Lung (tissue), 12 donors: Measurements from ENCODE around the gene MRPL37. TPM values are rescaled to one million over a fixed set of nuclear protein-coding genes. Genes with fewer than 3 reads are reported as not detected.

ENCODE experiments used
- ATAC-seq: fragments of 200-7000 bp; cut with Tn5 transposase; one replicate; pipeline ENCODE4 v1.9.1; 2020; ENCODE audit warnings: moderate number of reproducible peaks; ENCODE audit not compliant: insufficient read depth, low FRiP score
- DNase-seq, 3 donors: peaks; one replicate each; pipeline ENCODE4 v3.0.0-alpha.2; 2013 to 2017
- H3K27ac ChIP-seq, 2 donors: one replicate each; pipeline ENCODE4 v1.5.1; 2013; ENCODE audit warnings: mild to moderate bottlenecking in 2 of 2, moderate library complexity in 2 of 2, control low read depth in 1 of 2, inconsistent platforms in 1 of 2, low read depth in 1 of 2, low read length in 1 of 2
- H3K27me3 ChIP-seq, 3 donors: one replicate each; pipeline ENCODE4 v1.5.1; 2013; ENCODE audit warnings: low read length in 2 of 3; ENCODE audit not compliant: control insufficient read depth in 3 of 3, insufficient read depth in 3 of 3
- H3K36me3 ChIP-seq, 4 donors: one replicate each; pipeline ENCODE4 v1.5.1; 2013; ENCODE audit warnings: low read length in 4 of 4, mild to moderate bottlenecking in 1 of 4, moderate library complexity in 1 of 4; ENCODE audit not compliant: control insufficient read depth in 4 of 4, insufficient read depth in 4 of 4
- H3K4me1 ChIP-seq, 5 donors: one replicate each; pipeline ENCODE4 v1.5.1; 2013; ENCODE audit warnings: low read length in 5 of 5, mild to moderate bottlenecking in 2 of 5, moderate library complexity in 1 of 5; ENCODE audit not compliant: control insufficient read depth in 5 of 5, insufficient read depth in 5 of 5
- H3K4me3 ChIP-seq: one replicate; pipeline ENCODE4 v1.5.1; 2013; ENCODE audit warnings: mild to moderate bottlenecking, control low read depth, moderate library complexity
- H3K9ac ChIP-seq, 2 donors: one replicate each; pipeline ENCODE4 v1.5.1; 2013; ENCODE audit warnings: low read length in 2 of 2, control low read depth in 1 of 2; ENCODE audit not compliant: insufficient read depth in 1 of 2
- H3K9me3 ChIP-seq, 4 donors: one replicate each; pipeline ENCODE4 v1.5.1; 2013; ENCODE audit warnings: low read length in 3 of 4, mild to moderate bottlenecking in 1 of 4, moderate library complexity in 1 of 4; ENCODE audit not compliant: control insufficient read depth in 4 of 4, insufficient read depth in 3 of 4
- CTCF ChIP-seq: IDR thresholded peaks from 2 replicates; pipeline ENCODE4 v1.5.1; 2012; ENCODE audit warnings: mild to moderate bottlenecking; ENCODE audit errors: control extremely low read depth, extremely low read depth
- WGBS, 2 donors: extraction: QIAGEN DNeasy Blood & Tissue Kit; methylation state at CpG; one replicate each; pipeline ENCODE4 v1.1.7; 2013; 5-methylcytosine and 5-hydroxymethylcytosine counted together
- polyA plus RNA-seq, 2 donors: library from polyadenylated mRNA; stranded (reverse); fragments of 200-250 nt; gene quantifications; one replicate each; pipeline ENCODE4 v1.2.1, GENCODE V29; 2013
- total RNA-seq, 2 donors: library from RNA; depleted of rRNA in 1 of 2; stranded (reverse); fragments of >200 nt in 1 of 2; gene quantifications; one replicate each; pipeline ENCODE4 v1.2.1, GENCODE V29; 2014 to 2021
- donor health status: control.
- donor health status: control.
- donor health status: Bipolar disorder and iron deficiency.
- donor health status: healthy.
- donor health status: DM: yes; HTN: yes; CAD: no.

Gene MRPL37
- total and polyA plus RNA-seq, 4 donors, result 23.9 to 68.5 (median 39.7) TPM

- WGBS, 2 donors, result 89 to 94% methylated on average over 9 of the region's 9 CpGs
- ATAC-seq (no peak), DNase-seq (no peak)
- Histone ChIP-seq H3K36me3 (no peaks in the 10 kb centered on the region), H3K9me3 (no peaks in the 10 kb centered on the region), H3K4me3 (no peak overlapping the region), H3K27me3 (no peaks in the 10 kb centered on the region), H3K4me1 (peaks cover 0 to 2% (median 0%) of the 10 kb centered on the region in 5 donors), H3K27ac (no peak overlapping the region), H3K9ac (no peak overlapping the region)
- TF ChIP-seq CTCF, result no peak
These were observed 32.4 kb upstream of the MRPL37 start for GRCh38 chr1:54167422-54168139.

- H3K27me3 ChIP-seq, result no peaks in the 10 kb centered on the region
- peaks cover 0 to 6% (median 0%) of the 10 kb centered on the region in 5 donors for H3K4me1 ChIP-seq
- peaks cover 0 to 2% (median 0%) of the 10 kb centered on the region in 4 donors for H3K36me3 ChIP-seq
- H3K9ac ChIP-seq, result no peak overlapping the region
- DNase-seq (no peak), ATAC-seq (no peak)
- H3K9me3 ChIP-seq, result no peaks in the 10 kb centered on the region
- H3K4me3 ChIP-seq, result no peak overlapping the region
- 81 to 90% methylated on average over 8 of the region's 8 CpGs for WGBS, 2 donors
- H3K27ac ChIP-seq, result no peak overlapping the region
- no peak for TF ChIP-seq CTCF
These were observed 31.6 kb upstream of the MRPL37 start for GRCh38 chr1:54168206-54168965.

GRCh38 chr1:54169068-54169467, 30.9 kb upstream of the MRPL37 start:
- Histone ChIP-seq H3K4me1 (peaks cover 0 to 6% (median 0%) of the 10 kb centered on the region in 5 donors), H3K9ac (no peak overlapping the region), H3K4me3 (no peak overlapping the region), H3K27ac (no peak overlapping the region), H3K27me3 (no peaks in the 10 kb centered on the region), H3K36me3 (peaks cover 0 to 5% (median 0%) of the 10 kb centered on the region in 4 donors), H3K9me3 (no peaks in the 10 kb centered on the region)
- no peak for ATAC-seq
- DNase-seq, result no peak
- 78 to 82% methylated on average over 3 of the region's 3 CpGs for WGBS, 2 donors
- TF ChIP-seq CTCF, result no peak
